Upper lobe of left lung (tissue), 4 donors: ENCODE measurements around the gene CTBS.

Experiments used
- EP300 ChIP-seq, 4 donors: sonication (generic); formaldehyde crosslinking; IDR thresholded peaks; one replicate each; pipeline ENCODE4 v1.5.1; 2017; ENCODE audit warnings: antibody characterized with exemption in 4 of 4, control low read depth in 2 of 4
- POLR2A ChIP-seq, 4 donors: fragments of 450-650 bp; IDR thresholded peaks; one replicate each; pipeline ENCODE4 v1.5.1; 2016 to 2017; ENCODE audit warnings: antibody characterized with exemption in 4 of 4, mild to moderate bottlenecking in 2 of 4
- TF ChIP-seq, protein P1 (sequence below), 6 experiments: fragments of 450-650 bp in 4 of 6; fragments of 200-600 bp in 2 of 6; sonication (generic) in 2 of 6; IDR thresholded peaks; one replicate each; pipeline ENCODE4 v1.5.1; 2016 to 2019; ENCODE audit warnings: antibody characterized with exemption in 6 of 6

DNA sequence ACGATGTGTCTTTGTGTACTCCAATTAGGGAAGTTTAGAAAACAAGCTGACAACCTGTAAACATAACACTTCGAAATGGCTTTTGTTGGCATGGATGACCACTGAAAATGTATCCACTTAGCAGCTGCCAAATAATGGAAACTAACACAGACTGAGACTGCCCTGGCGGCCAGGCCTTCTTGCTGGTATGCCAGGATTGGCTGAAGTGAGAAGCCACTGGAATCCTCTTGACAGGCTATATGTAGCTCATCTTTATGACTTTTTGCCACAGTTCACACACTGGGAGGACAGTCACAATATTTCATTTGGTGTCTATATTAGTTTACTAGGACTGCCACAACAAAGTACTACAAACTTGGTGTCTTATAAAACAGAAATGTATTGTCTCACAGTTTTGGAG is 12.9 kb upstream of the CTBS start:
- TF ChIP-seq, protein P1, sequence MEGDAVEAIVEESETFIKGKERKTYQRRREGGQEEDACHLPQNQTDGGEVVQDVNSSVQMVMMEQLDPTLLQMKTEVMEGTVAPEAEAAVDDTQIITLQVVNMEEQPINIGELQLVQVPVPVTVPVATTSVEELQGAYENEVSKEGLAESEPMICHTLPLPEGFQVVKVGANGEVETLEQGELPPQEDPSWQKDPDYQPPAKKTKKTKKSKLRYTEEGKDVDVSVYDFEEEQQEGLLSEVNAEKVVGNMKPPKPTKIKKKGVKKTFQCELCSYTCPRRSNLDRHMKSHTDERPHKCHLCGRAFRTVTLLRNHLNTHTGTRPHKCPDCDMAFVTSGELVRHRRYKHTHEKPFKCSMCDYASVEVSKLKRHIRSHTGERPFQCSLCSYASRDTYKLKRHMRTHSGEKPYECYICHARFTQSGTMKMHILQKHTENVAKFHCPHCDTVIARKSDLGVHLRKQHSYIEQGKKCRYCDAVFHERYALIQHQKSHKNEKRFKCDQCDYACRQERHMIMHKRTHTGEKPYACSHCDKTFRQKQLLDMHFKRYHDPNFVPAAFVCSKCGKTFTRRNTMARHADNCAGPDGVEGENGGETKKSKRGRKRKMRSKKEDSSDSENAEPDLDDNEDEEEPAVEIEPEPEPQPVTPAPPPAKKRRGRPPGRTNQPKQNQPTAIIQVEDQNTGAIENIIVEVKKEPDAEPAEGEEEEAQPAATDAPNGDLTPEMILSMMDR (IDR thresholded peaks at IDR 0.05), result no peak
- TF ChIP-seq EP300 (IDR thresholded peaks at IDR 0.05) (no peak), POLR2A (IDR thresholded peaks at IDR 0.05) (no peak)
